Astrocyte (in vitro differentiated cells and primary cell): Measurements from ENCODE around the gene PLK2.

Experiments
- CTCF ChIP-seq: IDR thresholded peaks from 2 replicates; pipeline ENCODE4 v1.5.1; 2011; ENCODE audit warnings: low read depth, mild to moderate bottlenecking, inconsistent platforms, low read length, moderate library complexity; ENCODE audit not compliant: insufficient read depth
- EZH2 ChIP-seq: IDR thresholded peaks from 2 replicates; pipeline ENCODE4 v1.6.1; 2012; ENCODE audit warnings: mild to moderate bottlenecking, low read length, inconsistent platforms; ENCODE audit not compliant: insufficient read depth

- TF ChIP-seq CTCF = no peak
- TF ChIP-seq EZH2 = no peak
Measured at GRCh38 chr5:58505502-58505901, 45.6 kb upstream of the PLK2 start.
